Neural cell (in vitro differentiated cells): Measurements from ENCODE around the gene RCBTB2. TPM values are rescaled to one million over a fixed set of nuclear protein-coding genes. Genes with fewer than 3 reads are reported as not detected.

Source experiments
- H2AFZ ChIP-seq: fragments of 200-600, 300-800 bp; sonication (generic), shearing (Covaris generic); 2 replicates; pipeline ENCODE4 v1.6.0; 2014; ENCODE audit warnings: low read depth, mild to moderate bottlenecking, antibody characterized with exemption, low read length, moderate library complexity
- H3F3A ChIP-seq: fragments of 200-600 bp; shearing (Covaris generic); 2 replicates; pipeline ENCODE4 v1.6.1; 2016; ENCODE audit warnings: mild to moderate bottlenecking, moderate library complexity, mixed read lengths, antibody characterized with exemption, low read length; ENCODE audit not compliant: insufficient read depth, poor library complexity, severe bottlenecking
- H3K27ac ChIP-seq: fragments of 200-600, 300-800 bp; sonication (generic), shearing (Covaris generic); 2 replicates; pipeline ENCODE4 v1.5.1; 2014; ENCODE audit warnings: mild to moderate bottlenecking, low read length, moderate library complexity
- H3K27me3 ChIP-seq: fragments of 300-800, 200-600 bp; sonication (generic), shearing (Covaris generic); 2 replicates; pipeline ENCODE4 v1.6.0; 2014; ENCODE audit warnings: mild to moderate bottlenecking, low read depth, low read length, moderate library complexity; ENCODE audit not compliant: insufficient read depth
- H3K36me3 ChIP-seq: fragments of 300-800, 200-600 bp; sonication (generic), shearing (Covaris generic); 2 replicates; pipeline ENCODE4 v1.5.1; 2014; ENCODE audit warnings: mild to moderate bottlenecking, antibody characterized with exemption, low read length, moderate library complexity; ENCODE audit not compliant: insufficient read depth
- H3K4me2 ChIP-seq: fragments of 300-800, 200-600 bp; sonication (generic), shearing (Covaris generic); 2 replicates; pipeline ENCODE4 v1.6.0; 2014; ENCODE audit warnings: mild to moderate bottlenecking, low read length
- H3K4me3 ChIP-seq: fragments of 300-800, 200-600 bp; sonication (generic), shearing (Covaris generic); 2 replicates; pipeline ENCODE4 v1.5.1; 2014; ENCODE audit warnings: mild to moderate bottlenecking, low read length, moderate library complexity
- H3K79me2 ChIP-seq: fragments of 200-600 bp; shearing (Covaris generic); replicated peaks from 2 replicates; pipeline ENCODE4 v1.6.0; 2014; ENCODE audit warnings: mild to moderate bottlenecking, low read length, moderate library complexity; ENCODE audit not compliant: insufficient read depth
- H3K9ac ChIP-seq: fragments of 300-800, 200-600 bp; sonication (generic), shearing (Covaris generic); 2 replicates; pipeline ENCODE4 v1.6.1; 2016; ENCODE audit warnings: mild to moderate bottlenecking, low read length, mixed read lengths
- H3K9me2 ChIP-seq: fragments of 200-600 bp; shearing (Covaris generic); 2 replicates; pipeline ENCODE4 v1.6.1; 2016; ENCODE audit warnings: mild to moderate bottlenecking, low read length, mixed read lengths; ENCODE audit not compliant: insufficient read depth
- H3K9me3 ChIP-seq: fragments of 200-600, 300-800 bp; sonication (generic), shearing (Covaris generic); 2 replicates; pipeline ENCODE4 v1.6.1; 2016; ENCODE audit warnings: mild to moderate bottlenecking, mixed run types, low read length, moderate library complexity, mixed read lengths
- H4K20me1 ChIP-seq: fragments of 200-600 bp; shearing (Covaris generic); 2 replicates; pipeline ENCODE4 v1.6.1; 2016; ENCODE audit warnings: mild to moderate bottlenecking, mixed run types; ENCODE audit not compliant: insufficient read depth
- CTCF ChIP-seq: fragments of 450-650 bp; IDR thresholded peaks from 2 replicates; pipeline ENCODE4 v1.5.1; 2014; ENCODE audit warnings: antibody characterized with exemption, mild to moderate bottlenecking, moderate library complexity; ENCODE audit not compliant: poor library complexity, severe bottlenecking
- EP300 ChIP-seq: fragments of 450-650 bp; conservative IDR thresholded peaks from 2 replicates; pipeline ENCODE4 v1.6.1; 2014; ENCODE audit warnings: antibody characterized with exemption, mild to moderate bottlenecking, moderate library complexity; ENCODE audit not compliant: poor library complexity, severe bottlenecking
- EZH2 ChIP-seq: fragments of 200-600, 300-800 bp; shearing (Covaris generic), sonication (generic); IDR thresholded peaks from 2 replicates; pipeline ENCODE4 v1.6.1; 2014; ENCODE audit warnings: antibody characterized with exemption, low read length, borderline replicate concordance, mild to moderate bottlenecking; ENCODE audit not compliant: insufficient read depth, poor library complexity, severe bottlenecking
- MXI1 ChIP-seq: fragments of 450-650 bp; conservative IDR thresholded peaks from 2 replicates; pipeline ENCODE4 v1.6.1; 2014; ENCODE audit warnings: antibody characterized with exemption, mild to moderate bottlenecking; ENCODE audit not compliant: poor library complexity, severe bottlenecking
- POLR2AphosphoS5 ChIP-seq: IDR thresholded peaks from 2 replicates; pipeline ENCODE4 v1.6.1; 2012
- RAD21 ChIP-seq: fragments of 450-650 bp; conservative IDR thresholded peaks from 2 replicates; pipeline ENCODE4 v1.6.1; 2014; ENCODE audit warnings: antibody characterized with exemption, mild to moderate bottlenecking, moderate library complexity
- REST ChIP-seq: IDR thresholded peaks from 2 replicates; pipeline ENCODE4 v1.6.1; 2012; ENCODE audit warnings: borderline replicate concordance
- SMC3 ChIP-seq: fragments of 450-650 bp; conservative IDR thresholded peaks from 2 replicates; pipeline ENCODE4 v1.6.1; 2014; ENCODE audit warnings: antibody characterized with exemption, mild to moderate bottlenecking, moderate library complexity; ENCODE audit not compliant: poor library complexity
- TAF1 ChIP-seq: IDR thresholded peaks from 2 replicates; pipeline ENCODE4 v1.6.1; 2012; ENCODE audit warnings: low read depth
- polyA plus RNA-seq: library from polyadenylated mRNA; depleted of rRNA; stranded (reverse); fragments of >200 nt; gene quantifications from 2 replicates; pipeline ENCODE4 v1.2.3, GENCODE V29; 2014

Gene RCBTB2
- polyA plus RNA-seq, 1 donor from 2014 or later, result 19.0 TPM

- H4K20me1 ChIP-seq, result no peaks in the 10 kb centered on the region
- no peak overlapping the region for H2AFZ ChIP-seq
- H3K36me3 ChIP-seq, result no peaks in the 10 kb centered on the region
- H3K27ac ChIP-seq, result no peak overlapping the region
- H3K4me2 ChIP-seq, result no peak overlapping the region
- TF ChIP-seq EZH2 (no peak), MXI1 (no peak), POLR2AphosphoS5 (no peak), EP300 (no peak), SMC3 (no peak), CTCF (no peak), REST (no peak), RAD21 (no peak), TAF1 (no peak)
- no peaks in the 10 kb centered on the region for H3K27me3 ChIP-seq
- no peaks in the 10 kb centered on the region for H3K9me2 ChIP-seq
- no peaks in the 10 kb centered on the region for H3F3A ChIP-seq
- no peak overlapping the region for H3K9ac ChIP-seq
- H3K4me3 ChIP-seq, result no peak overlapping the region
- no peaks in the 10 kb centered on the region for H3K79me2 ChIP-seq
- H3K9me3 ChIP-seq, result no peaks in the 10 kb centered on the region
Observed at GRCh38 chr13:48560657-48561337, 27.9 kb upstream of the RCBTB2 start.

- Histone ChIP-seq H3K9ac (no peak overlapping the region), H3K9me3 (no peaks in the 10 kb centered on the region), H2AFZ (no peak overlapping the region), H4K20me1 (no peaks in the 10 kb centered on the region), H3K79me2 (no peaks in the 10 kb centered on the region), H3K27me3 (no peaks in the 10 kb centered on the region), H3K9me2 (no peaks in the 10 kb centered on the region), H3K36me3 (no peaks in the 10 kb centered on the region), H3F3A (no peaks in the 10 kb centered on the region), H3K27ac (no peak overlapping the region), H3K4me3 (no peak overlapping the region), H3K4me2 (no peak overlapping the region)
- TF ChIP-seq TAF1, result no peak
- TF ChIP-seq RAD21, result no peak
- no peak for TF ChIP-seq EZH2
- no peak for TF ChIP-seq SMC3
- TF ChIP-seq POLR2AphosphoS5, result no peak
- no peak for TF ChIP-seq MXI1
- TF ChIP-seq CTCF, result no peak
- no peak for TF ChIP-seq EP300
- no peak for TF ChIP-seq REST
Observed at GRCh38 chr13:48559638-48560320, 26.9 kb upstream of the RCBTB2 start.
